Kidney (tissue), 14 donors: Measurements from ENCODE around the gene MNT. TPM values are rescaled to one million over a fixed set of nuclear protein-coding genes. Genes with fewer than 3 reads are reported as not detected.

Source experiments
- DNase-seq, 5 donors: peaks; one replicate each; pipeline ENCODE4 v3.0.0-alpha.2; 2013 to 2020
- FAIRE-seq: peaks from 2 replicates; lab custom pipeline; 2012; peaks lifted over from hg19 to GRCh38; lab: Jason Lieb, UNC
- H3K27ac ChIP-seq, 2 donors: one replicate each; pipeline ENCODE4 v1.7.0; 2013; ENCODE audit warnings: low read depth in 2 of 2, low read length in 2 of 2, inconsistent platforms in 1 of 2
- H3K27me3 ChIP-seq: one replicate; pipeline ENCODE4 v1.7.1; 2013; ENCODE audit warnings: low read length, inconsistent platforms; ENCODE audit not compliant: control insufficient read depth, insufficient read depth
- H3K36me3 ChIP-seq, 3 donors: one replicate each; pipeline versions ENCODE4 v1.7.0 to v1.7.1; 2013; ENCODE audit warnings: low read length in 3 of 3, control low read depth in 1 of 3, inconsistent platforms in 1 of 3; ENCODE audit not compliant: insufficient read depth in 3 of 3, control insufficient read depth in 2 of 3
- H3K4me1 ChIP-seq, 3 donors: one replicate each; pipeline versions ENCODE4 v1.7.0 to v1.7.1; 2013; ENCODE audit warnings: low read length in 3 of 3, inconsistent platforms in 1 of 3, low read depth in 1 of 3; ENCODE audit not compliant: control insufficient read depth in 2 of 3, insufficient read depth in 2 of 3
- H3K4me3 ChIP-seq, 3 donors: one replicate each; pipeline versions ENCODE4 v1.7.0 to v1.8.1; 2013; ENCODE audit warnings: low read length in 3 of 3, control low read depth in 1 of 3, inconsistent platforms in 1 of 3
- H3K9ac ChIP-seq, 3 donors: one replicate each; pipeline versions ENCODE4 v1.7.0 to v1.7.1; 2013; ENCODE audit warnings: low read length in 3 of 3, control low read depth in 1 of 3, inconsistent platforms in 1 of 3
- H3K9me3 ChIP-seq, 3 donors: one replicate each; pipeline versions ENCODE4 v1.7.0 to v1.7.1; 2013; ENCODE audit warnings: low read length in 3 of 3, control low read depth in 1 of 3, inconsistent platforms in 1 of 3; ENCODE audit not compliant: control insufficient read depth in 2 of 3, insufficient read depth in 1 of 3
- CTCF ChIP-seq: IDR thresholded peaks from 3 replicates; pipeline ENCODE4 v1.5.1; 2012; ENCODE audit warnings: mild to moderate bottlenecking, moderate library complexity, borderline replicate concordance; ENCODE audit not compliant: insufficient read depth; ENCODE audit errors: extremely low read depth
- intact Hi-C: fragments of 100-400 bp; cut with DNase I; formaldehyde crosslinking; loops from one replicate; pipeline ENCODE4 v1.11.1; 2022
- polyA plus RNA-seq: library from polyadenylated mRNA; stranded (reverse); fragments of 350-450 nt; fragmentation: Illumina TruSeq; extraction: RNeasy Lipid Tissue Mini Kit (QIAGEN cat#74804); gene quantifications from one replicate; pipeline ENCODE4 v1.2.3, GENCODE V29; 2014; ENCODE audit warnings: low read depth, low replicate concordance; ENCODE audit not compliant: insufficient read depth
- total RNA-seq: library from RNA; stranded (reverse); fragmentation: NEBNext Ultra II Directional; extraction: Animal tissue kit (Norgen Biotek cat#: 25700); gene quantifications from one replicate; pipeline ENCODE4 v1.2.1, GENCODE V29; 2021
- donor health status: control.
- donor health status: control.
- donor health status: control.
- donor health status: control.
- donor health status: control.
- donor health status: DM: yes; HTN: yes; CAD: no.
- donor health status: Normal renal cell carcinoma (clear cell type).

Gene MNT
- total and polyA plus RNA-seq, 2 donors from 2014 or later, result 3.7 to 39.8 TPM

DNA sequence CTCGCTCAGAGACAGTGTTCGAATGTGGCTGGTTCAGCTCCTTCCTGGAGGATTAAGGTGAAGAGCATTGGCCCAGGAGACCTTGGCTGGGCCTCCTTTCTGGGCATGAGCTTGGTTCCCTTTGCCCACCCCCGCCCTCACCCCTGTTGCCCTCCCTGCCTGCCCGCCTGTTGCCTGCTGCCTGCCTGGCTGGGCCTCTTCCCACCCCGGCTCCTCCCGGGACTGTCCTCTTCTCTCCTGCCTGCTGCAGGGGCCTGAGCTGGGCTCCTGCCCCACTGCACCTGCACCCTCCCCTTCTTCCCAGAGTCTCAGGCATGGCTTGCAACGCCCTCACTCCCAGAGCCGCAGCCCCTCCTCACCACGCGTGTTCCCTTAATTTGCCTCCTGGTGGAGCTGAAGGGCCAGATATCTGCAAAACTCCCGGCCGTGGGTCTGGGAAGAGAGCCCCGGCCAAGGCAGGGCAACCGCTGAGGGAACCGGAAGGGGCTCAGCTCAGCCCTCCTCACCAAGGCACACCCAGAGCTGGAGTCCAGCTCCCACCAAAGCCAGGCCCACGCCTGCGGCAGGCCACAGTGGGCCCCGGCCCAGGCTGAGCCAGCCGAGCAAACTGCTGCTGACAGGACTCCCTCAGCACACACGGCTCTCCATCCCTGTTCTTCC is 31.2 kb downstream of the MNT start:
- Histone ChIP-seq H3K9ac (no peak overlapping the region), H3K27me3 (no peaks in the 10 kb centered on the region), H3K36me3 (peaks cover 0 to 22% (median 13%) of the 10 kb centered on the region in 3 donors), H3K27ac (no peak overlapping the region), H3K4me3 (no peak overlapping the region), H3K9me3 (no peaks in the 10 kb centered on the region), H3K4me1 (no peaks in the 10 kb centered on the region)
- intact Hi-C loops, result no loop called here
- DNase-seq (peak in 1 of 5 donors; percentile 72), FAIRE-seq (no peak)
- no peak for TF ChIP-seq CTCF

- DNase-seq (peak in 1 of 5 donors; percentile 71), FAIRE-seq (no peak)
- no peak for TF ChIP-seq CTCF
- no peaks in the 10 kb centered on the region for H3K4me1 ChIP-seq
- intact Hi-C loops, result no loop called here
- no peaks in the 10 kb centered on the region for H3K9me3 ChIP-seq
- H3K27me3 ChIP-seq, result no peaks in the 10 kb centered on the region
- no peak overlapping the region for H3K27ac ChIP-seq
- no peak overlapping the region for H3K4me3 ChIP-seq
- H3K36me3 ChIP-seq, result peaks cover 0 to 27% (median 16%) of the 10 kb centered on the region in 3 donors
- no peak overlapping the region for H3K9ac ChIP-seq
Observed at GRCh38 chr17:2369039-2369438, 31.8 kb downstream of the MNT start.

DNA sequence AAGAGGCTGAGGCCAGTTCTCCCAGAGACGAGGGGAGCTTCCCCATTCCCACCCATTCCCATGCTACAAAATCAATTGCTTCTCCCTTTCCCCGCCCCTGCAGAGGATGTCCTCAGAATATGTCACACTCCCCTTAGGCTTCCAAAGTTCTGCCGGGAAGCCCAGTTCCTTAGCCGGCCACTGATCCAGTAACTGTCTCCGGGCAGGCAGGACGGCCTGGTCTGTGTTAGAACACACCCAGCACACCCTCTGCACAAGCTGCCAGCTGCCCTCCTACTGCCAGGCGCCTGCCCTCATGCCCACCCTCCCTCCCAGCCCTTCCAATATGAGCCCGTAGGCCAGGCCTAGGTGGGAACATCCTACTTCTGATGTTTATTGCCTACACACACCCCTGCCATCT is 32.5 kb downstream of the MNT start:
- H3K9ac ChIP-seq, result no peak overlapping the region
- no peak for TF ChIP-seq CTCF
- no peaks in the 10 kb centered on the region for H3K4me1 ChIP-seq
- H3K36me3 ChIP-seq, result peaks cover 0 to 24% (median 12%) of the 10 kb centered on the region in 3 donors
- no peaks in the 10 kb centered on the region for H3K27me3 ChIP-seq
- no peak overlapping the region for H3K27ac ChIP-seq
- H3K9me3 ChIP-seq, result no peaks in the 10 kb centered on the region
- DNase-seq (no peak), FAIRE-seq (no peak)
- no peak overlapping the region for H3K4me3 ChIP-seq
- intact Hi-C loops, result no loop called here
